SK-N-MC (cell line): ENCODE results near the gene CTXND2.

Source experiments
- EZH2 ChIP-seq: fragments of 200-600 bp; sonication (generic); IDR thresholded peaks from one replicate; pipeline ENCODE4 v1.6.1; 2017; ENCODE audit warnings: antibody characterized with exemption
- FOXP2 ChIP-seq: optimal IDR thresholded peaks from 2 replicates; pipeline ENCODE3; 2011; ENCODE audit warnings: mild to moderate bottlenecking, moderate library complexity; ENCODE audit not compliant: insufficient read depth; ENCODE audit errors: extremely low read length, control extremely low read depth
- POLR2AphosphoS5 ChIP-seq: IDR thresholded peaks from 2 replicates; pipeline ENCODE4 v1.6.1; 2012; ENCODE audit warnings: mild to moderate bottlenecking, low read depth, low read length, borderline replicate concordance

DNA sequence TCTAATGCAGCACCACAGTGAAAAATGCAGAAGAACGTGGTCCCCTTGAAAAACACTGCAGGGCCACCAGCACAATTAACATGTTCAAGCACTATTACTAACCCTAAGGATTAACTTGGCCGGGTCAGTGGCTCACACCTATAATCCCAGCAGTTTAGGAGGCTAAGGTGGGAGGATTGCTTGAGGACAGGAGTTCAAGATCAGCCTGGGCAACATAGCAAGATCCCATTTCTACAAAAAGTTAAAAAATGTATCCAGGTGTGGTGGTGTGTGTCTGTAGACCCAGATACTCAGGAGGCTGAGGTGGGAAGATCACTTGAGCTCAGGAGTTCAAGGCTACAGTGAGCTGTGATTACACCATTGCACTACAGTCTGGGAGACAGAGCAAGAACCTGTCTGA lies 13.4 kb upstream of the CTXND2 start:
- TF ChIP-seq EZH2, result no peak
- no peak for TF ChIP-seq POLR2AphosphoS5
- TF ChIP-seq FOXP2, result no peak
